Measurements from ENCODE around the gene SLC25A51.

Gene SLC25A51

DNA sequence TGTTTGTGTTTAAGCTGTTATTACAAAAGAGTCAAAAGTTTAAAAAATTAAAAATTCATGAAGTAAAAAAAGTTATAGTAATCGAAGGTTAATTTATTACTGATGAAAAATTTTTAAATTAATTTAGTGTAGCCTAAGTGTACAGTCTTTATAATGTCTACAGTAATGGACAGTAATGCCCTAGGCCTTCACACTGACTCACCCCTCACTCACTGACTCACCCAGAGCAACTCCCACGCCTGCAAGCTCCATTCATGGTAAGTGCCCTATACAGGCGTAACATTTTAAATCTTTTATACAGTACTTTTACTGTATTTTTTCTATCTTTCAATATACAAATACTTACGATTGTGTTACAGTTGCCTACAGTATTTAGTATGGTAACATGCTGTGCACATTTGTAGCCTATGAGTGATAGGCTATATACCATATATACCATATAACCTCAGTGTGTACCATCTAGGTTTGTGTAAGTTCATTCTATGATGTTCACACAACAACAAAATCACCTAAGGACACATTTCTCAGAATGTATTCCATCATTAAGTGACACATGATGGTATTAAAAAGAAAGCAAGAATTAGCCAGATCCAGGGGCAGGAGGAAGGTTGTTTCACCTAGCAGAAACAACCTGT is 63.2 kb downstream of the SLC25A51 start:
- no peaks in the 10 kb centered on the region for H3K36me3 ChIP-seq (replicated peaks; ENCODE audit: insufficient read depth, low read length)
- no peak overlapping the region for H2AFZ ChIP-seq (ENCODE audit: low read length)
- no peaks in the 10 kb centered on the region for H3K4me1 ChIP-seq (ENCODE audit: low read length)
- no peaks in the 10 kb centered on the region for H4K20me1 ChIP-seq (ENCODE audit: insufficient read depth, low read length)
- H3K9me3 ChIP-seq (replicated peaks; ENCODE audit: insufficient read depth, low read length) = no peaks in the 10 kb centered on the region
- no peaks in the 10 kb centered on the region for H3K27me3 ChIP-seq (replicated peaks; ENCODE audit: insufficient read depth, low read length)
- no peaks in the 10 kb centered on the region for H3K9me2 ChIP-seq (replicated peaks; ENCODE audit: insufficient read depth, low read length)
- no peaks in the 10 kb centered on the region for H3K79me2 ChIP-seq (ENCODE audit: low read length)
- H3K27ac ChIP-seq (ENCODE audit: low read length) = no peak overlapping the region
- no peak overlapping the region for H3K4me3 ChIP-seq (ENCODE audit: low read length)
- H3K4me2 ChIP-seq (ENCODE audit: low read depth, low read length) = no peak overlapping the region
- TF ChIP-seq, protein P1, sequence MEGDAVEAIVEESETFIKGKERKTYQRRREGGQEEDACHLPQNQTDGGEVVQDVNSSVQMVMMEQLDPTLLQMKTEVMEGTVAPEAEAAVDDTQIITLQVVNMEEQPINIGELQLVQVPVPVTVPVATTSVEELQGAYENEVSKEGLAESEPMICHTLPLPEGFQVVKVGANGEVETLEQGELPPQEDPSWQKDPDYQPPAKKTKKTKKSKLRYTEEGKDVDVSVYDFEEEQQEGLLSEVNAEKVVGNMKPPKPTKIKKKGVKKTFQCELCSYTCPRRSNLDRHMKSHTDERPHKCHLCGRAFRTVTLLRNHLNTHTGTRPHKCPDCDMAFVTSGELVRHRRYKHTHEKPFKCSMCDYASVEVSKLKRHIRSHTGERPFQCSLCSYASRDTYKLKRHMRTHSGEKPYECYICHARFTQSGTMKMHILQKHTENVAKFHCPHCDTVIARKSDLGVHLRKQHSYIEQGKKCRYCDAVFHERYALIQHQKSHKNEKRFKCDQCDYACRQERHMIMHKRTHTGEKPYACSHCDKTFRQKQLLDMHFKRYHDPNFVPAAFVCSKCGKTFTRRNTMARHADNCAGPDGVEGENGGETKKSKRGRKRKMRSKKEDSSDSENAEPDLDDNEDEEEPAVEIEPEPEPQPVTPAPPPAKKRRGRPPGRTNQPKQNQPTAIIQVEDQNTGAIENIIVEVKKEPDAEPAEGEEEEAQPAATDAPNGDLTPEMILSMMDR (IDR thresholded peaks at IDR 0.05; ENCODE audit: low read length) = no peak
- no peak for TF ChIP-seq EZH2phosphoT487 (IDR thresholded peaks at IDR 0.05; ENCODE audit: low read length)
- TF ChIP-seq EZH2 (optimal IDR thresholded peaks at IDR 0.05; ENCODE audit: low read depth, low read length) = no peak
- no peak for DNase-seq
- H3K9ac ChIP-seq (ENCODE audit: low read length) = no peak overlapping the region
- H3F3A ChIP-seq (ENCODE audit: insufficient read depth, low read length) = no peaks in the 10 kb centered on the region

DNA sequence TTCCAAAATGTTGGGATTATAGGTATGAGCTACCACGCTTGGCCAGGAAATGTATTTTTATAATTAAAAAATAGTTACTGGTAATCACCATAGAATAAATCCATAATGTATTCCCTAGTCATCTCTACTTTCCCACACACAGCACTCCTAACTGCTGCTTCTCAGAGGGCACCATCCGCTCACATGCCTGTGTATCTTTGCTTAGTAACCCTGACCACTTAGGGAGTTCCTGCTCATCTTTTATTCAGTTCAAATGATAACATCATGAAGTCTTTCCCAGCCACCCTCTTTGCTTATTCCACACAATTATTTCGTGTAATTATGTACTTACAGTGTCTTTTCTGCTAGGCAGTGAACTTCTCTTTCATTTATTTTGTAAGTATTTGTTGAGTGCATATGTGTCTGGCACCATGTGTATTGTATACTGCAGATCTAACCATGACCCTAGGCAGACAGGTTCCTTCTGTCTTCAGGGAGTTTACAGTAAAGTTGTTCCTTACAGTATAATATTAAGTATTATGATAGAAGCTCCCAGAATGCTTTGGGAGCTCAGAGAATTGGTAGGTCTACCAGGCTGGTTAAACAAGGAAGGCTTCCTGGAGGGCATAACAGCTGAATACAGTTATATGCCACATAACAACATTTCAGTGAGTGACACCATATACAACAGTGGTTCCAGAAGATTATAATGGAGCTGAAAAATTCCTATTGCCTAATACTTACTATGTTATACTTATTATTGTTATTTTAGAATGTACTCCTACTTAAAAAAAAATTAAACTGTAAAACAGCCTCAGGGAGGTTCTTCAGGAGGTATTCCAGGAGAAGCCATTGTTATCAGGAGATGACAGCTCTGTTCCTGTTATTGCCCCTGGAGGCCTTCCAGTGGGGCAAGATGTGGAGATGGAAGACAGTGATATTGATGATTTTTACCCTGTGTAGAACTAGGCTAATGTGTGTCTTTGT is 64.1 kb downstream of the SLC25A51 start:
- Histone ChIP-seq H3K4me1 (ENCODE audit: low read length) (no peaks in the 10 kb centered on the region), H3K4me3 (ENCODE audit: low read length) (no peak overlapping the region), H3F3A (ENCODE audit: insufficient read depth, low read length) (no peaks in the 10 kb centered on the region), H3K9ac (ENCODE audit: low read length) (no peak overlapping the region), H4K20me1 (ENCODE audit: insufficient read depth, low read length) (no peaks in the 10 kb centered on the region), H3K9me2 (replicated peaks; ENCODE audit: insufficient read depth, low read length) (no peaks in the 10 kb centered on the region), H3K27me3 (replicated peaks; ENCODE audit: insufficient read depth, low read length) (no peaks in the 10 kb centered on the region), H3K27ac (ENCODE audit: low read length) (no peak overlapping the region), H3K9me3 (replicated peaks; ENCODE audit: insufficient read depth, low read length) (no peaks in the 10 kb centered on the region), H3K36me3 (replicated peaks; ENCODE audit: insufficient read depth, low read length) (no peaks in the 10 kb centered on the region), H3K4me2 (ENCODE audit: low read depth, low read length) (no peak overlapping the region), H2AFZ (ENCODE audit: low read length) (no peak overlapping the region), H3K79me2 (ENCODE audit: low read length) (no peaks in the 10 kb centered on the region)
- no peak for DNase-seq
- TF ChIP-seq EZH2phosphoT487 (IDR thresholded peaks at IDR 0.05; ENCODE audit: low read length) = no peak
- TF ChIP-seq, protein P1 (IDR thresholded peaks at IDR 0.05; ENCODE audit: low read length) = no peak
